ENCODE results near the gene SORCS2. TPM values are rescaled to one million over a fixed set of nuclear protein-coding genes. Genes with fewer than 3 reads are reported as not detected.

Gene SORCS2
- total RNA-seq, 1 experiment from 2014 or later: not detected

GRCh38 chr4:7299010-7299907 lies 106.9 kb downstream of the SORCS2 start:
- no peak for DNase-seq (ENCODE audit: extremely low read depth, low read depth)

GRCh38 chr4:7299908-7300710 lies 107.8 kb downstream of the SORCS2 start:
- no peak for DNase-seq (ENCODE audit: extremely low read depth, low read depth)

GRCh38 chr4:7300711-7301095 lies 108.4 kb downstream of the SORCS2 start:
- DNase-seq (ENCODE audit: extremely low read depth, low read depth): no peak

- no peak for DNase-seq (ENCODE audit: extremely low read depth, low read depth)
These were observed 108.9 kb downstream of the SORCS2 start for GRCh38 chr4:7301126-7301785.

- DNase-seq (ENCODE audit: extremely low read depth, low read depth): no peak
These were observed 109.7 kb downstream of the SORCS2 start for GRCh38 chr4:7301846-7302630.

- DNase-seq (ENCODE audit: extremely low read depth, low read depth): no peak
These were observed 110.6 kb downstream of the SORCS2 start for GRCh38 chr4:7302781-7303404.

- no peak for DNase-seq (ENCODE audit: extremely low read depth, low read depth)
These were observed 111.2 kb downstream of the SORCS2 start for GRCh38 chr4:7303561-7303960.

GRCh38 chr4:7304436-7304835 lies 112.1 kb downstream of the SORCS2 start:
- no peak for DNase-seq (ENCODE audit: extremely low read depth, low read depth)

GRCh38 chr4:7306021-7306965 lies 114.0 kb downstream of the SORCS2 start:
- DNase-seq (ENCODE audit: extremely low read depth, low read depth): no peak

- no peak for DNase-seq (ENCODE audit: extremely low read depth, low read depth)
These were observed 114.6 kb downstream of the SORCS2 start for GRCh38 chr4:7306986-7307385.

GRCh38 chr4:7307394-7308099 lies 115.2 kb downstream of the SORCS2 start:
- DNase-seq (ENCODE audit: extremely low read depth, low read depth): no peak

- DNase-seq (ENCODE audit: extremely low read depth, low read depth): no peak
These were observed 116.8 kb downstream of the SORCS2 start for GRCh38 chr4:7309181-7309580.

- no peak for DNase-seq (ENCODE audit: extremely low read depth, low read depth)
These were observed 117.5 kb downstream of the SORCS2 start for GRCh38 chr4:7309636-7310390.

GRCh38 chr4:7310451-7310850 lies 118.1 kb downstream of the SORCS2 start:
- no peak for DNase-seq (ENCODE audit: extremely low read depth, low read depth)

GRCh38 chr4:7311205-7311604 lies 118.9 kb downstream of the SORCS2 start:
- DNase-seq (ENCODE audit: extremely low read depth, low read depth): no peak

GRCh38 chr4:7312691-7313090 lies 120.4 kb downstream of the SORCS2 start:
- no peak for DNase-seq (ENCODE audit: extremely low read depth, low read depth)

- no peak for DNase-seq (ENCODE audit: extremely low read depth, low read depth)
These were observed 121.0 kb downstream of the SORCS2 start for GRCh38 chr4:7313347-7313811.
